ENCODE results near the gene CFHR5. TPM values are rescaled to one million over a fixed set of nuclear protein-coding genes. Genes with fewer than 3 reads are reported as not detected.
"Not testable (repeated sequence)": the region's sequence is repeated elsewhere in the genome, so short reads cannot be mapped to it uniquely, and the experiment has no call there.

CFHR5 gene
- total RNA-seq = under 1 TPM; 0.11 to 0.59 TPM
- 1 to 10 TPM in 1 of 2 donors, under 1 TPM in 1; 0.87 to 1.1 TPM for polyA plus RNA-seq (ENCODE audit: insufficient read length in 2 of 2)
- long read RNA-seq, donor 1 = 0 reads
- long read RNA-seq, donor 2 = 0 reads
- long read RNA-seq, donor 3 = 0 reads
- long read RNA-seq, donor 4 = 0 reads

DNA sequence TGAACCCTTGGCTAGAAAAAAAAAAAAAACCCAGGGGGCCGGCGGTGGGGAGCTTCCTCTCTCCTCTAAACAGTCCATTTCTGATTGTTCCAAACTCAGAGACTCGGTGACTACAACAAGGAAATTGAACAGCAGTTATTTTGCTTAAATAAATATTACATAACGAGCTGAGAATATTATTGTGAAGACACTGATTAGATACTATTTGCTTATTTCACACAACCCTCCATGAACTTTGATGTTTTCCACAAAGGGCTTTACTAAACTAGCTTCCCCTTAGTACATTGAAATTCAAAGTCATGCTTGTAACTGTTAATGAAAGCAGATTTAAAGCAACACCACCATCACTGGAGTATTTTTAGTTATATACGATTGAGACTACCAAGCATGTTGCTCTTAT lies at the start of gene CFHR5:
Gene CFHR5 (plus strand): TSS at position 279 of the 400 bp plus-strand sequence. CDS start 109 bp downstream, at position 388.
- Histone ChIP-seq H3K9me3 (ENCODE audit: control insufficient read depth, insufficient read depth, low read length) (no peaks in the 10 kb centered on the region), H3K27me3 (ENCODE audit: control insufficient read depth, insufficient read depth, low read length) (no peaks in the 10 kb centered on the region), H3K4me3 (ENCODE audit: low read depth, low read length) (no peak within 1 kb of the TSS), H3K4me1 (ENCODE audit: control insufficient read depth, insufficient read depth, low read length) (no peaks in the 10 kb centered on the region), H3K27ac (ENCODE audit: low read depth, low read length) (no peak within 1 kb of the TSS), H3K36me3 (ENCODE audit: control insufficient read depth, insufficient read depth, low read length) (no peaks in the 10 kb centered on the region)
- no peak for DNase-seq (ENCODE audit: low read depth in 4 of 6, low spot score in 6 of 6)
- WGBS (ENCODE audit: insufficient coverage) = no CpG with 5 or more reads among the region's 5 CpGs

DNA sequence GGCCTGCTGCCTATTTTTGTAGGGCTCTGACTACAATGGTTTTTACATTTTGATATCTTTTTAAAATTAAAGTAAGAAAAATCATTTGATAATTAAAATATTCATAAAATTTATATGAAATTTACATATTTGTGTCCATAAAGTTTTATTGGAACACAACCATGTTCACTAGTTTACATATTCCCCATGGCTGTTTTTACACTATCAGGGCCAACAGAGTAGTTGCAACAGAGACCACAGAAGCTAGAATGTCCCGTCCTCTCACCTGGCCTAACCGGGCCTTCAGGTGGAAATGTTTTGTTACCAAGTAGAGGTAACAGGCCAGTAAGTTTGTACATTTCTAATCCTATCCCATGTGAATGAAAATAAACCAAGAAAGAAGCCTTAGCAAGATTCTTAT lies 44.5 kb upstream of the CFHR5 start:
- not testable (repeated sequence) for H3K27me3 ChIP-seq (ENCODE audit: control insufficient read depth, insufficient read depth, low read length); DNase-seq (ENCODE audit: low read depth in 4 of 6, low spot score in 6 of 6); H3K4me3 ChIP-seq (ENCODE audit: low read depth, low read length); H3K4me1 ChIP-seq (ENCODE audit: control insufficient read depth, insufficient read depth, low read length); H3K9me3 ChIP-seq (ENCODE audit: control insufficient read depth, insufficient read depth, low read length); H3K27ac ChIP-seq (ENCODE audit: low read depth, low read length); H3K36me3 ChIP-seq (ENCODE audit: control insufficient read depth, insufficient read depth, low read length)
- WGBS (ENCODE audit: insufficient coverage) = no CpG with 5 or more reads among the region's 2 CpGs

GRCh38 chr1:196933531-196934189 lies 43.7 kb upstream of the CFHR5 start:
- no peaks in the 10 kb centered on the region for H3K9me3 ChIP-seq (ENCODE audit: control insufficient read depth, insufficient read depth, low read length)
- WGBS (ENCODE audit: insufficient coverage) = 95% methylated on average over 29 of the region's 32 CpGs
- H3K4me3 ChIP-seq (ENCODE audit: low read depth, low read length) = no peak overlapping the region
- no peak overlapping the region for H3K27ac ChIP-seq (ENCODE audit: low read depth, low read length)
- DNase-seq (ENCODE audit: low read depth in 4 of 6, low spot score in 6 of 6) = no peak
- no peaks in the 10 kb centered on the region for H3K27me3 ChIP-seq (ENCODE audit: control insufficient read depth, insufficient read depth, low read length)
- no peaks in the 10 kb centered on the region for H3K4me1 ChIP-seq (ENCODE audit: control insufficient read depth, insufficient read depth, low read length)
- no peaks in the 10 kb centered on the region for H3K36me3 ChIP-seq (ENCODE audit: control insufficient read depth, insufficient read depth, low read length)

DNA sequence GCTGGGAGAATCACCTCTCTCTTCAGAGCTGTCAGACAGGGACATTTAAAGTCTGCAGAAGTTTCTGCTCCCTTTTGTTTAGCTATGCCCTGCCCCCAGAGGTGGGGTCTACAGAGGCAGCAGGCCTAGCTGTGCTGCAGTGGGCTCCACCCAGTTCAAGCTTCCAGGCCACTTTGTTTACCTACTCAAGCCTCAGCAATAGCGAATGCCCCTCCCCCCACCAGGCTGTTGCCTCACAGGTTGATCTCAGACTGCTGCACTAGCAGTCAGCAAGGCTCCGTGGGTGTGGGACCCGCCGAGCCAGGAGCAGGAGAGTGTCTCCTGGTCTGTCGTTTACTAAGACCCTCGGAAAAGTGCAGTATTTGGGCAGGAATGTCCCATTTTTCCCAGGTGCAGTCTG lies 35.9 kb upstream of the CFHR5 start:
- H3K36me3 ChIP-seq (ENCODE audit: control insufficient read depth, insufficient read depth, low read length); H3K4me3 ChIP-seq (ENCODE audit: low read depth, low read length): not testable (repeated sequence)
- WGBS (ENCODE audit: insufficient coverage) = 90% methylated on average over 2 of the region's 6 CpGs

GRCh38 chr1:196943568-196943967 lies 33.8 kb upstream of the CFHR5 start, which contains the start of gene CFHR2:
Gene CFHR2, plus strand, starts transcription at chr1:196943738. Its CDS starts 143 bp downstream, at chr1:196943881.
- H3K4me3 ChIP-seq (ENCODE audit: low read depth, low read length) = not testable (repeated sequence)
- no CpG with 5 or more reads among the region's 1 CpG for WGBS (ENCODE audit: insufficient coverage)

More for the DNA sequence above, 35.9 kb upstream of the CFHR5 start:
- H3K4me1 ChIP-seq (ENCODE audit: control insufficient read depth, insufficient read depth, low read length); DNase-seq (ENCODE audit: low read depth in 4 of 6, low spot score in 6 of 6); H3K27ac ChIP-seq (ENCODE audit: low read depth, low read length); H3K27me3 ChIP-seq (ENCODE audit: control insufficient read depth, insufficient read depth, low read length); H3K9me3 ChIP-seq (ENCODE audit: control insufficient read depth, insufficient read depth, low read length): not testable (repeated sequence)

GRCh38 chr1:196951711-196952394 lies 25.5 kb upstream of the CFHR5 start:
- Histone ChIP-seq H3K27ac (ENCODE audit: low read depth, low read length) (no peak overlapping the region), H3K4me3 (ENCODE audit: low read depth, low read length) (no peak overlapping the region), H3K36me3 (ENCODE audit: control insufficient read depth, insufficient read depth, low read length) (no peaks in the 10 kb centered on the region), H3K27me3 (ENCODE audit: control insufficient read depth, insufficient read depth, low read length) (no peaks in the 10 kb centered on the region), H3K9me3 (ENCODE audit: control insufficient read depth, insufficient read depth, low read length) (no peaks in the 10 kb centered on the region), H3K4me1 (ENCODE audit: control insufficient read depth, insufficient read depth, low read length) (no peaks in the 10 kb centered on the region)
- WGBS (ENCODE audit: insufficient coverage) = 100% methylated on average over 1 of the region's 2 CpGs
- no peak for DNase-seq (ENCODE audit: low read depth in 4 of 6, low spot score in 6 of 6)

More at GRCh38 chr1:196943568-196943967, 33.8 kb upstream of the CFHR5 start, which contains the start of gene CFHR2:
- not testable (repeated sequence) for DNase-seq (ENCODE audit: low read depth in 4 of 6, low spot score in 6 of 6); H3K9me3 ChIP-seq (ENCODE audit: control insufficient read depth, insufficient read depth, low read length); H3K27ac ChIP-seq (ENCODE audit: low read depth, low read length); H3K4me1 ChIP-seq (ENCODE audit: control insufficient read depth, insufficient read depth, low read length); H3K27me3 ChIP-seq (ENCODE audit: control insufficient read depth, insufficient read depth, low read length); H3K36me3 ChIP-seq (ENCODE audit: control insufficient read depth, insufficient read depth, low read length)

- WGBS (ENCODE audit: insufficient coverage) = 63% methylated on average over 2 of the region's 2 CpGs
- no peaks in the 10 kb centered on the region for H3K27me3 ChIP-seq (ENCODE audit: control insufficient read depth, insufficient read depth, low read length)
Observed at GRCh38 chr1:196954778-196955177, 22.6 kb upstream of the CFHR5 start.

DNA sequence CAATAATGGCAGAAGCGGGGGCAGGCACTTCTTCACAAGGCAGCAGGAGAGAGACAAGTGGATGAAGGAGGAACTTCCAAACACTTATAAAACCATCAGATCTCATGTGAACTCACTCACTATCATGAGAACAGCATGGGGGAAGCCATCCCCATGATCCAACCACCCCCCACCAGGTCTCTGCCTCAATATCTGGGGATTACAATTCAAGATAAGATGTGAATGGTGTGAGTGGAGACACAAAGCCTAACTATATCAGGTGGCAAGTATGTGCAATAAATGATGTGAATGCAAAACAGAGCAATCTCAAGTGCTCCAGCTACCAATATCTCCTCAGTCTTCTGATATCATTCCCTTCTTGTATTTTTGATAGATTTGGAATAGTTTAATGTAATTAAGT lies 21.4 kb upstream of the CFHR5 start:
- WGBS (ENCODE audit: insufficient coverage) = no CpG with 5 or more reads among the region's 1 CpG
- no peaks in the 10 kb centered on the region for H3K36me3 ChIP-seq (ENCODE audit: control insufficient read depth, insufficient read depth, low read length)
- H3K27me3 ChIP-seq (ENCODE audit: control insufficient read depth, insufficient read depth, low read length) = no peaks in the 10 kb centered on the region
- no peak overlapping the region for H3K4me3 ChIP-seq (ENCODE audit: low read depth, low read length)
- no peaks in the 10 kb centered on the region for H3K9me3 ChIP-seq (ENCODE audit: control insufficient read depth, insufficient read depth, low read length)
- no peaks in the 10 kb centered on the region for H3K4me1 ChIP-seq (ENCODE audit: control insufficient read depth, insufficient read depth, low read length)
- DNase-seq (ENCODE audit: low read depth in 4 of 6, low spot score in 6 of 6) = no peak
- H3K27ac ChIP-seq (ENCODE audit: low read depth, low read length) = no peak overlapping the region

More at GRCh38 chr1:196954778-196955177, 22.6 kb upstream of the CFHR5 start:
- Histone ChIP-seq H3K36me3 (ENCODE audit: control insufficient read depth, insufficient read depth, low read length) (no peaks in the 10 kb centered on the region), H3K27ac (ENCODE audit: low read depth, low read length) (no peak overlapping the region), H3K9me3 (ENCODE audit: control insufficient read depth, insufficient read depth, low read length) (no peaks in the 10 kb centered on the region), H3K4me3 (ENCODE audit: low read depth, low read length) (no peak overlapping the region), H3K4me1 (ENCODE audit: control insufficient read depth, insufficient read depth, low read length) (no peaks in the 10 kb centered on the region)
- no peak for DNase-seq (ENCODE audit: low read depth in 4 of 6, low spot score in 6 of 6)

DNA sequence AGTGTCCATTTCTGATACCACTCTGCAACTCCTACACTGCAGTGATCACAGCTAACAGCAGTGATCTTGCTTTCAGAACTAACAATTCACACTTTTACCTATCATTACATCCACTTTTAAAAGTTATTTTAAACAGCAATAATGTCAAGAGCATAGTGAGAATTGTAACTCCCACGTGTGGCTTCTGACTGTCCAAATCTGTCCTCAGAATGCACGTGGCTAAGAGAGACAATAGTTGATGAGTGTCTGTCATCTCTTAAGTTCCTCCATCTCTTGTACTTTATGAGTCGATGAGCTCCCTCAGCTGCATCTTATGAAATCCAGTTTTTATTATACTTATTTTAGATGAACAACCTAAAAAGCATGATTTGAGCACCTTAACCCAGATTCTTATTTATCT lies 16.5 kb upstream of the CFHR5 start:
- WGBS (ENCODE audit: insufficient coverage) = no CpG with 5 or more reads among the region's 3 CpGs
- no peaks in the 10 kb centered on the region for H3K4me1 ChIP-seq (ENCODE audit: control insufficient read depth, insufficient read depth, low read length)

More for the DNA sequence above, 16.5 kb upstream of the CFHR5 start:
- Histone ChIP-seq H3K9me3 (ENCODE audit: control insufficient read depth, insufficient read depth, low read length) (no peaks in the 10 kb centered on the region), H3K36me3 (ENCODE audit: control insufficient read depth, insufficient read depth, low read length) (no peaks in the 10 kb centered on the region), H3K27ac (ENCODE audit: low read depth, low read length) (no peak overlapping the region), H3K27me3 (ENCODE audit: control insufficient read depth, insufficient read depth, low read length) (no peaks in the 10 kb centered on the region), H3K4me3 (ENCODE audit: low read depth, low read length) (no peak overlapping the region)
- no peak for DNase-seq (ENCODE audit: low read depth in 4 of 6, low spot score in 6 of 6)

Measured in spinal cord (tissue), 10 donors.